ENCODE measurements around the gene C6orf141.

GRCh38 chr6:49524541-49524940, 25.9 kb upstream of the C6orf141 start:
- TF ChIP-seq YY1 (IDR thresholded peaks at IDR 0.05; ENCODE audit: insufficient read depth, insufficient read length) (no peak), ZNF274 (IDR thresholded peaks at IDR 0.05; ENCODE audit: low read depth, low read length) (no peak)

Measured in NT2/D1 (cell line).